Gastrocnemius medialis (tissue), 4 donors: ENCODE results near the gene TEX38. TPM values are rescaled to one million over a fixed set of nuclear protein-coding genes. Genes with fewer than 3 reads are reported as not detected.

Experiments used
- ATAC-seq, 2 donors: fragments of 150-250 bp; one replicate each; pipeline ENCODE4 v1.9.1; 2016
- DNase-seq, 2 donors: peaks; one replicate each; pipeline ENCODE4 v3.0.0-alpha.2; 2019
- H3K27ac ChIP-seq, 4 donors: fragments of 200-600 bp; sonication (generic); 1 replicate in 1 of 4; 2 replicates in 3 of 4; pipeline ENCODE4 v1.5.1; 2016 to 2018; ENCODE audit warnings: mild to moderate bottlenecking in 2 of 4, moderate library complexity in 1 of 4
- H3K27me3 ChIP-seq, 3 donors: fragments of 200-600 bp; sonication (generic) in 2 of 3; 1 replicate in 1 of 3; 2 replicates in 2 of 3; pipeline versions ENCODE4 v1.5.1 to v1.6.0; 2016 to 2019; ENCODE audit warnings: mild to moderate bottlenecking in 1 of 3, moderate library complexity in 1 of 3
- H3K36me3 ChIP-seq, 2 donors: fragments of 200-600 bp; sonication (generic) in 1 of 2; one replicate each; pipeline ENCODE4 v1.5.1; 2017 to 2018
- H3K4me1 ChIP-seq, 2 donors: fragments of 200-600 bp; sonication (generic) in 1 of 2; one replicate each; pipeline ENCODE4 v1.5.1; 2016 to 2017; ENCODE audit warnings: mild to moderate bottlenecking in 2 of 2
- H3K4me3 ChIP-seq, 4 donors: fragments of 200-600 bp; sonication (generic) in 3 of 4; 1 replicate in 1 of 4; 2 replicates in 3 of 4; pipeline ENCODE4 v1.5.1; 2016 to 2019; ENCODE audit warnings: mild to moderate bottlenecking in 2 of 4
- H3K9me3 ChIP-seq, 3 donors: fragments of 200-600 bp; sonication (generic) in 2 of 3; 1 replicate in 1 of 3; 2 replicates in 2 of 3; pipeline ENCODE4 v1.5.1; 2016 to 2019
- POLR2A ChIP-seq, 2 donors: fragments of 450-650 bp; IDR thresholded peaks; one replicate each; pipeline ENCODE4 v1.6.1; 2017; ENCODE audit warnings: antibody characterized with exemption in 2 of 2, mild to moderate bottlenecking in 2 of 2, moderate library complexity in 2 of 2
- in situ Hi-C, 4 donors: fragments of 200-750 bp; cut with MboI; loops; one replicate each; pipeline versions ENCODE4 v1.15.0 to v1.8.0; 2017; ENCODE audit warnings: low sequenced_read_pairs in 4 of 4
- intact Hi-C: fragments of 100-400 bp; cut with DNase I; formaldehyde crosslinking; loops from one replicate; pipeline ENCODE4 v1.15.1; 2023; ENCODE audit warnings: low total_unique reads
- total RNA-seq, 4 donors: library from RNA; depleted of rRNA; stranded (reverse); fragments of >200 nt; gene quantifications; one replicate each; pipeline versions ENCODE4 v1.1.0 to v1.2.3, GENCODE V29; 2016
- TF ChIP-seq, protein P1 (sequence below), 5 experiments: fragments of 450-650 bp in 3 of 5; fragments of 200-600 bp in 2 of 5; sonication (generic) in 2 of 5; IDR thresholded peaks in 4 of 5; conservative IDR thresholded peaks in 1 of 5; 1 replicate in 4 of 5; 2 replicates in 1 of 5; pipeline ENCODE4 v1.5.1; 2016 to 2019; ENCODE audit warnings: antibody characterized with exemption in 5 of 5, mild to moderate bottlenecking in 3 of 5, moderate library complexity in 3 of 5

TEX38 gene
- total RNA-seq, 4 donors from 2014 or later = not detected

DNA sequence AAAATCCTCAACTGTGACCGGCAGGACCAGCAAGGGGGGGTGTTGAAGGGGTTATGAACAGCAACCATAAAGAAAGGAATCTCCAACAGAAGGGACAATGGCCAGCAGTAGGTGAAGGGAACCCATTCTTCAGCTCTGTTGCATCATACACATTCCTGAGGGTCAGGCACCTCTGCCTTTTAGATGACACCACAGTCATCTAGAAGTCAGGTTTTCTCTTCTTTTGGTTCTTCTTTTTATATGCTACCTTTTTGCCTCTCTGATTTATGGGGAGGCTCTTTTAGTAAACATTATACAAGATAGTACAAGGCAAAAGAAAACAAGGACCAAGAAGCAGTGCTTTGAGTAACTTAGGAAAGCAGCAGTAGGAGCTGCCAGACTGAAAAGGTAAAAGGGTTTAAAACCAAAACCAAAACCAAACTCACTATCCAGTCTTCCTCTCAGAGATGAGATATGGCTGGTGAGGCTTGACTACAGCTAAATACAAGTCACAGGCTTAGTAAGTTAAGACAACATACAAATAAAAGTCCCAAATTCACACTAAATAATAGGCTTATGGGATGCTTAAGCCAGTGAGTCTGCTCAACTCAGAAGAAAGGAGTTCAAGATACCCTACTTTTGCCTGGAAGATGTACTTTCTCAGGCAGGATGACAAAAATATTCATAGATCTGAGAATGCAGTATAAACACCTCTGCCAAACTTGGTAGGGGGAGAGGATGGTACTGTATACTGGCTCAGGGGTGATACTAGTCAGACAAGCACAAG lies 4.1 kb downstream of the TEX38 start:
- Histone ChIP-seq H3K4me3 (no peak overlapping the region), H3K27ac (no peak overlapping the region), H3K27me3 (no peaks in the 10 kb centered on the region), H3K9me3 (no peaks in the 10 kb centered on the region), H3K4me1 (no peaks in the 10 kb centered on the region), H3K36me3 (peaks cover 4 to 48% of the 10 kb centered on the region in 2 donors)
- no peak for ATAC-seq
- in situ Hi-C loops = no loop called here
- TF ChIP-seq POLR2A (IDR thresholded peaks at IDR 0.05) = no peak
- TF ChIP-seq, protein P1, sequence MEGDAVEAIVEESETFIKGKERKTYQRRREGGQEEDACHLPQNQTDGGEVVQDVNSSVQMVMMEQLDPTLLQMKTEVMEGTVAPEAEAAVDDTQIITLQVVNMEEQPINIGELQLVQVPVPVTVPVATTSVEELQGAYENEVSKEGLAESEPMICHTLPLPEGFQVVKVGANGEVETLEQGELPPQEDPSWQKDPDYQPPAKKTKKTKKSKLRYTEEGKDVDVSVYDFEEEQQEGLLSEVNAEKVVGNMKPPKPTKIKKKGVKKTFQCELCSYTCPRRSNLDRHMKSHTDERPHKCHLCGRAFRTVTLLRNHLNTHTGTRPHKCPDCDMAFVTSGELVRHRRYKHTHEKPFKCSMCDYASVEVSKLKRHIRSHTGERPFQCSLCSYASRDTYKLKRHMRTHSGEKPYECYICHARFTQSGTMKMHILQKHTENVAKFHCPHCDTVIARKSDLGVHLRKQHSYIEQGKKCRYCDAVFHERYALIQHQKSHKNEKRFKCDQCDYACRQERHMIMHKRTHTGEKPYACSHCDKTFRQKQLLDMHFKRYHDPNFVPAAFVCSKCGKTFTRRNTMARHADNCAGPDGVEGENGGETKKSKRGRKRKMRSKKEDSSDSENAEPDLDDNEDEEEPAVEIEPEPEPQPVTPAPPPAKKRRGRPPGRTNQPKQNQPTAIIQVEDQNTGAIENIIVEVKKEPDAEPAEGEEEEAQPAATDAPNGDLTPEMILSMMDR (IDR thresholded peaks at IDR 0.05 in 4 of 5, conservative IDR thresholded peaks at IDR 0.05 in 1 of 5) = no peak
- intact Hi-C loops = no loop called here
- DNase-seq = no peak

DNA sequence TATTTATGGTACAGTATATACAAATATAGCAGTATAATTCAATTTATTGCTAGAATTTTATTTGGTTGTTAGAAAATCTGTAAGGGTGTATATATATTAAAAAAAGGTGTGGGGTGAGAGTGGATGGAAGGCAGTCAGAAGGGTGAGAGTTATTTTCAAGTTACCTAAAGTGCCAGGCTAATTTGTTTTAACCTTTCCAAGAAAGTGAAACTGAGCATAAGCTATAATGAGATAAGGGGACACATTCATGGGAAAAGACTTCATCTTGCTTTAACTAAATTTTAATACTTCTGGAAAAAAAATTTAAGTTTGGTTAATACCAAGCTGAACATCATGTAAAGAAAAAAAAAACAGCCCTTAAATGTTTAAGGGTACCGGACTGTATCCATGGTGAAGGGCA lies 4.9 kb downstream of the TEX38 start:
- DNase-seq (no peak), ATAC-seq (no peak)
- H3K4me1 ChIP-seq = no peaks in the 10 kb centered on the region
- H3K9me3 ChIP-seq = no peaks in the 10 kb centered on the region
- H3K4me3 ChIP-seq = no peak overlapping the region
- in situ Hi-C loops = no loop called here
- H3K27me3 ChIP-seq = no peaks in the 10 kb centered on the region
- intact Hi-C loops = no loop called here
- TF ChIP-seq POLR2A (IDR thresholded peaks at IDR 0.05) = no peak
- TF ChIP-seq, protein P1 (IDR thresholded peaks at IDR 0.05 in 4 of 5, conservative IDR thresholded peaks at IDR 0.05 in 1 of 5) = no peak
- H3K27ac ChIP-seq = no peak overlapping the region
- peaks cover 4 to 56% of the 10 kb centered on the region in 2 donors for H3K36me3 ChIP-seq

DNA sequence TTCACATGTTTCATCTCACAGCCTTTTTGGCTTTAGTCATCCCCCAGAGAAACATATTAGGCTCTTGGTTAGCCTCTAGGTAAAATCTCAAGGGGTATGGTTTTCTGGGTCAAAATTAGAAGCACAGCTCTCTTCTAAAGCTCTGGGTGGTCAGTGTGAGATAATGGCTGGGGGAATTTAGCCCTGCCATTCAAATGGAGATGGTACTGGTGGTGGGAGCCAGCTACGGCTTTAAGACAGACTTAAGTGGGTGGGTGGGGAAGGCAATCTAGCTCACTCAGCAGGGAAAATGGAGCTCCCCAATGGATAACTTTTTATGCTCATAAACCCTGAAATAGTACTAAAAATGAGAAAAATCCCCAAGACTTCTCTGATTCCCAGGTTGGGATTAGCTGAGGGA lies 5.7 kb downstream of the TEX38 start:
- Histone ChIP-seq H3K4me1 (no peaks in the 10 kb centered on the region), H3K36me3 (peaks cover 4 to 64% of the 10 kb centered on the region in 2 donors), H3K27me3 (no peaks in the 10 kb centered on the region), H3K4me3 (no peak overlapping the region), H3K27ac (no peak overlapping the region), H3K9me3 (no peaks in the 10 kb centered on the region)
- TF ChIP-seq, protein P1 (IDR thresholded peaks at IDR 0.05 in 4 of 5, conservative IDR thresholded peaks at IDR 0.05 in 1 of 5) = no peak
- no peak for TF ChIP-seq POLR2A (IDR thresholded peaks at IDR 0.05)
- in situ Hi-C loops = no loop called here
- intact Hi-C loops = no loop called here
- no peak for DNase-seq
- ATAC-seq = no peak

DNA sequence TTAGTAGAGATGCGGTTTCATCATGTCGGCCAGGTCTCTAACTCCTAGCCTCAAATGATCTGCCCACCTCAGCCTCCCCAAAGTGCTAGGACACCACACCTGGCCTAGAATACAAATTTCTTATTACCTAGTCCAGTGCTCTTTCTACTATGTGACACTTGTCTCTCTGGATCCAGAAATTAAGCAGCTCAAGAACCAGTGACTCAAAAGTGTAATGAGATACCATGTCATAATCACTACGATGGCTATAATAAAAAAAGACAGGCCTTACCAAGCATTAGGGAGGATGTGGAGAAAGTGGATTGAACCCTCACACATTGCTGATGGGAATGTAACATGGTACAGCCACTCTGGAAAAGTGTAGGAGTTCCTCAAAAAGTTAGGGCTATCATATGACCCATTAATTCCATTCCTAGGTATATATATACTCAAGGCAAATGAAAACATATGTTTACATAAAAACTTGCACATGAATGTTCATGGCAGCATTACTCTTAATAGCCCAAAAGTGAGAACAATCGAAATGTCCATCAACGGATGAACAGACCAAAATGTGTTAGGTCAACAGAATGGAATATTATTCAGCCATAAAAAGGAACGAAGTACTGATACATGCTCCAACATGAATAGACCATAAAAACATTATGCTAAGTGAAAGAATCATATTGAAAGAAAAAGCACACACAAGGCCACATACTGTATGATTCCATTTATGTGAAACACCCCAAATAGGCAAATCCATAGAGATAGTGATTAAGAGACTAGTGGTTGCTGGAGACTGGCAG lies 8.3 kb downstream of the TEX38 start:
- Histone ChIP-seq H3K36me3 (peaks cover 4 to 87% of the 10 kb centered on the region in 2 donors), H3K4me3 (no peak overlapping the region), H3K27me3 (no peaks in the 10 kb centered on the region), H3K4me1 (no peaks in the 10 kb centered on the region), H3K9me3 (no peaks in the 10 kb centered on the region), H3K27ac (no peak overlapping the region)
- no peak for TF ChIP-seq POLR2A (IDR thresholded peaks at IDR 0.05)
- TF ChIP-seq, protein P1 (IDR thresholded peaks at IDR 0.05 in 4 of 5, conservative IDR thresholded peaks at IDR 0.05 in 1 of 5) = no peak
- DNase-seq (no peak), ATAC-seq (peak in 1 of 2 donors; percentile 70)
- in situ Hi-C loops = no loop called here
- intact Hi-C loops = no loop called here
